RKO (cell line): ENCODE results near the gene WDPCP.
"Not testable (repeated sequence)": the region's sequence is repeated elsewhere in the genome, so short reads cannot be mapped to it uniquely, and the experiment has no call there.

Experiments used
- DNase-seq: peaks from one replicate; pipeline ENCODE4 v3.0.0-alpha.2; 2016; ENCODE audit warnings: low spot score

WDPCP gene

DNA sequence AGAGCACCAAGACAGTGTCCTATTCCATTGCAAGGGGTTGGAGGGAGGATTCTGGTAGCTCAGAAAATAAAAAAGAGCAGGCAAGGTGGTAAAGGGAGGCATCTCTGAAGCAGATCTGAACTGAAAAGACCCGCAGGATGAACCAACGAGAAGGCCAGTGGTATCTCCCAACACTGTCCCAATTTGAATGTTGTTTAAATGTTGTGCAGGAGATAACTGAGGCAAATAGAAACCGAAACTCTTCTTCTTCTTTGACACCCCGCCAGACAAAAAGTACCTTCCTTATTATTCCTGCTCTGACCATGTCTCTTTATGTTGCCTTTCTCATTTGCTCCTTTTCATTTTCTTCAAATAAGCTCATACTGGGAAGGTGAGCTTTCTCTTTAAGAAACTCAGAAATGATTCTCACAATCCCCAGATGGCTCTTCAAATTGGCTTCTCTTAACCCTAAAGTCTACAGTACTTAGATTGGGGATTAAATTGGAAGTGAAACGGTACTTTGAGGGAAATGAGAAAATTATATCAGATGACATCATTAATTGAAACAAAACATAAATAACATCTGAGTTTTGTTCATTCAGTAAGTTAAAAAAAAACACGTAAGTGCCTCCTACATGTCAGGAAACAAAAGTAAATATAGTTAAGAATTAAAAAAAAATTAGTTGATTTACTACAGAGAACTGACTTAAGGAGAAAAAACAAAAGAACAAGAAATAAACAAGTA, 143.6 kb downstream of the WDPCP start:
- no peak for DNase-seq

- DNase-seq: no peak
These were observed 147.7 kb downstream of the WDPCP start for GRCh38 chr2:63440612-63441011.

- no peak for DNase-seq
These were observed 150.1 kb downstream of the WDPCP start for GRCh38 chr2:63438181-63438580.

DNA sequence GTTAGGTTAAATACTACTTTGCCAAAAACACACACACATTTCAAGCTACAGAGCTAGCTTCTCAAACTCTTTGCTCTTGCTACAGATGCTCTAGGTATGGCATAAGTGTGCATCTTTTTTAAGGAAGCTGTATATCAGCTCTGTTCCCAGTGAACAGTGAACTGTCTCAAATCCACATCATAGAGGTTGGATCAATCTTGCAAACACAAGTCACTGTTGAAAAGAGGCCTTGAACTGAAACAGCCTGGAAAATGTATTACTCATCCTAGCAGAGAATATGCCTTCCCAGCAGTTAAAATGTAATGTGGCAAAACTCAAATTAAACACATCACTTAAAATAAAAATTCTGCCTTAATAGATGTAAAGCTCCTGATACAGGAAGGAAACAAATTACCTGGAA, 151.8 kb downstream of the WDPCP start:
- DNase-seq: no peak

GRCh38 chr2:63435070-63435469, 153.2 kb downstream of the WDPCP start:
- DNase-seq: no peak

- DNase-seq: no peak
These were observed 154.0 kb downstream of the WDPCP start for GRCh38 chr2:63434024-63435001.

DNA sequence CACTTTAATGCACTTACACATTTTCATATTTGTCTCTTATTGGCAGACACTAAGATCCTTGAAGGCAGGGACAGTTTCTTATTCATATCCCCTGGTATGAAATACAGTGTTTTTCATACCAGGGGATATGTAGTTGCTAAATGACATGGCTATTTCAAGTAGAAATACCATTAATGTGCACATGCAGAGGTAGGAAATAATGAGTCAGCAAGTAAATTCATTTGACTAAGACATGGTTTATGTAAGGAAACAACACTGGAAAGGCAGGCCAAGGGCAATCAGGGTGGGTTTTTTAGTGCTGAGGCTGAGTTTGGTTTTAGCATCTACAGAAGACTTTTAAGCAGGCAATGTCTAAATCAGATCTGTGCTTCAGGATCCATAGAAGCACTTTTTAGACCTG, 155.9 kb downstream of the WDPCP start:
- peak; percentile 52 for DNase-seq

- DNase-seq: no peak
These were observed 162.7 kb downstream of the WDPCP start for GRCh38 chr2:63425606-63426005.

- DNase-seq: no peak
These were observed 163.2 kb downstream of the WDPCP start for GRCh38 chr2:63425079-63425416.

DNA sequence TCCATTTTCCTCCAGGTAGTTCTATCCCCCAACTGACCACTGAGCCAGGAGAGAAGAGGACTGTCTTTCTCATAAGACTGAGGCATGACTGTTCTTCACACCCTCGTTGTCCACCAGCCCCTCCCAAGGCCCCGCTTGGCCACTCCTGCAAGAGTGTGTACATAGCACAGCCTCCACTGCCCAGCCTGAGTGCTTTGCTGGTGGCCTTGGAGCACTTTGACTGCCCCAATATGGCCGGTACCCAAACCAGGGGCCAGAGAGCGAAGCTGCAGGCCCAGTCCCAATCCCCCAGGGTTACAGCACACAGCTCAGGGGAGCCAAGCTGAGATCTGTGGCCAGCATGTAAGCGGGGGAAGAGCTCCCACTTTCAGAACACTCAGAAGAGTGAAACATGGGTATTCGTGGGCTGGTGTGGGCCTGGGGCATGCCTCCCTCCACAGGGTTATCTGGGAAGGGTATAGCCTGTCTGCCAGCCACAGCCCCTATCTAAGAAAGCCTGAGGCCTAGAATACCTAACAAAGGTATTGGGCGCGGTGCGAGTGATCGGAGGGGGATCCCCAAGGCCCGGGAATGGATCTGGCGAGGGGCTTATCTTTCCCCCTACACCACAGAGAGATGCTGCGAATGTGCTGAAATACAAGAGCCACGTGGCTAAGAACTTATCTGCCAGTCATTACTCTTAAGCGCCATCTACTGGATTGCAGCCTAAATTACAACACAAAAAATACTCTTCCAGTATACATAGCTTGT, 163.8 kb downstream of the WDPCP start:
- DNase-seq: peak; percentile 66

DNA sequence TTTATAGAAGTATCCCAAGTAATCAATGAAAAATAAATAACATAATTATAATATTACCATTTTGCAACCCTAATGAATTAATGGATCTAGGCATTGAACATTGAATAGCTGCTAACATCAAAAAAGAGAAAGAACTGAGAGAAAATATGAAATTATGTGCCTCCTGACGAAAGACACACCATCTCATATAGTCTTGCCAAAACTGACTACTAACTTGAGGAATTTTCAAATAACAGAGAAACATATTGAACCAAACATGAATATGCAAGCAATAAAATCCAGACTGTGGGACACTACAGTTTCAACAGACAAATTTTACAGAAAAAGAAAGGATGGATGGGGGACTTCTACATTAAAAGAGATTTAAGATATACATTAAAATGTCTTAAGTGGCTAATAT, 165.7 kb downstream of the WDPCP start:
- DNase-seq: no peak

- no peak for DNase-seq
These were observed 179.7 kb downstream of the WDPCP start for GRCh38 chr2:63408530-63408929.

DNA sequence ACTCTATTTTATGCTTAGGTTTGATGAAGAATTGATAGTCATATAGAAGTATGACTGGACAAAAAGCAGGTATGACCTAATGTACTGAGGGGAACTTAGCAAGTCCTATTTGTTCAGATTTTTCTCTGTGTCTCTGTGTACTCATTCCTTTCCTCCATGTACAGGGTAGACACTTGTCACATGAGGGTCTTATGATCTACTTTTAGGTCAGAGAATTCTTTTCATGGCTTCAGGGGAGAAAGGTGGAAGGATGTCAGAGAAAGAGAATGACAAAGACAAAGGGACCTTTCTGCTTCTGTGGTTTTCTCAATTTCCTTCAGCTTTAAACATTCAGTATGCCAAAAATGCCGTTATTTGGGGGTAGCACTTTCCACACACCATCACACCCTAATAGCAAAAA, 181.6 kb downstream of the WDPCP start:
- DNase-seq: no peak

DNA sequence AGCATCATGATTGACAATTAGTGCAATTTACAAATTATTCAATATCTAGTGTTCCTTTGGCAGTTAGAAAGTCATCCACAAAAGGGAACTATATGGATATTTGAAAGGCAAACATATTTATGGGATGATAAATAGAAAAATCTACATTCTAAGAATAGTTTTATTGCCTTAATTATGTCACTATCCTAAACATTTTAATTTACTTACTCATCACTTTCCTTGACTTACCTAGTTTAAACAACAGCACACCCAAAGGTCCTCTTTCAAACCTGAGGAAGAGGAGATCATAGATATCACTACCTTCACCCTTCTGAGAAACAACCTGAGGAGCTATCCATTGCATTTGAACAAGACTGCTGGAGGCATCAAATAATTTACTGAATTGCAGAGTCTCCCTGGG, 184.5 kb downstream of the WDPCP start:
- no peak for DNase-seq

- DNase-seq: not testable (repeated sequence)
These were observed 185.4 kb downstream of the WDPCP start for GRCh38 chr2:63402889-63403288.

- no peak for DNase-seq
These were observed 189.1 kb downstream of the WDPCP start for GRCh38 chr2:63399156-63399555.

DNA sequence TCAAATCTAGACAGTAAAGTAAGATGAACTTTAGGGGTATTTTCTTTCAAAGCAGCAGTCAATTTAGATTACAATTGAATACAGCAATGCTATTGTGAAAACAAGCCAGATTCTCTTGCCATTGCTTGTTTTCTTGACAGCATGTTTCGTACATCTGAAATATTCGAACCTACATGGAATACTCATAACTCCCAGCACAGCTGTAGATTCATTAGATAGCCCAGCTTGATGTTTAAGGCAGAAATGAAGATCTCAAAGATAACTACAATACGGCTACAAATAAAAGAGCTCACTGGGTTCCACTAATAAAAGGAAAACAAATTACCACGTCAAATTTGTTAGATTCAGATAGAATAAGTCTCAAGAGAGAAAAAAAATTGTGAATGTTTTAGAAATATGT, 208.8 kb downstream of the WDPCP start:
- no peak for DNase-seq

DNA sequence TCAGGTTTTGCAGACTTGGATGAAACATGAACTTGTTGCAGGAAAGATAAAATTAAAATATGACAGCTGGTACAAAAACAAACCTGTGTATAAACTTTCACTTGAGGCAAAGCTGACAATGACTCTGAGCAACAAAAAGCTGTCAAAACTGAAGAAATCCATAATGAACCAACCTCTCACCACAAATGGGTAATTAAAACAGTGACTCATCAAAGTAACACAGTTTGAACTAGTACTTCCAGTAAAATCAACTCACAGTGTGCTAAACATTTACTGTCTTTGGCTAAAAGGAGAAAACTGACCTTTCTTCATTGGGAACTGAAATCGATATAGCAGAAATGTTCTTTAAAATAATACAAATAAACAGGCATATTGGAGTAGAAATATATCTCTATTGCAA, 209.7 kb downstream of the WDPCP start:
- no peak for DNase-seq

DNA sequence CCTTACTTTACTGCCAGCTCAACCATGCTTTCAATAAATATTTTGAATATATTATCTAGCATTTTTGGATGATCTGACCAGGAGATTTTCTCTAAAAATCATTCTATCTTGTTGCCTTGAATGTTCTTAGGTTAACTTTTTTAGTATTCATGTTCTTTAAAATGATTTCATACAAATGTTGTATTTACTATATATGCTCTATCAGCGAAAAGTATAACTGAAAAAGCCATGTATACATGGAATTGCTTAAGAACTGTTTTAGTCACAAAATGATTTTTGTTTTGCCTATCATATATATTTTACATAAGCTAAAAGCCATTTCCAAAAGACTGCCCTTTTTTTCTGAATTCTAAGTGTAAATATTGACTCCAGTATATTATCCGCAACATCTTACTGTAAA, 213.9 kb downstream of the WDPCP start:
- DNase-seq: no peak

DNA sequence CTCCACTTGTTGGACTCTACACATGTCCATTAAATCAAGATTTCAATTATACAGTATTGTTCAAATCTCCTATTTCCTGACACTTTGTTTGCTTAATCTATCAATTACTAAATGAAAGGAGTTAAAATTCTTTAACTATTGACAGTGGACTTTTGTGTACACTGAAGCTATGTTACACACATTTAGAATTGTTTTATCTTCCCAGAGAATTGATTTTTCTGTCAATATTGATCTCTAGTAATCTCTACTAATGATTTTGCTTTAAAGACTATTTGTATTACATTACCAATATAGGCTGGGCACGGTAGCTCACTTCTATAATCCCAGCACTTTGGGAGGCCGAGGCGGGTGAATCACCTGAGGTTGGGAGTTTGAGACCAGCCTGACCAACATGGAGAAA, 215.7 kb downstream of the WDPCP start:
- DNase-seq: no peak

DNA sequence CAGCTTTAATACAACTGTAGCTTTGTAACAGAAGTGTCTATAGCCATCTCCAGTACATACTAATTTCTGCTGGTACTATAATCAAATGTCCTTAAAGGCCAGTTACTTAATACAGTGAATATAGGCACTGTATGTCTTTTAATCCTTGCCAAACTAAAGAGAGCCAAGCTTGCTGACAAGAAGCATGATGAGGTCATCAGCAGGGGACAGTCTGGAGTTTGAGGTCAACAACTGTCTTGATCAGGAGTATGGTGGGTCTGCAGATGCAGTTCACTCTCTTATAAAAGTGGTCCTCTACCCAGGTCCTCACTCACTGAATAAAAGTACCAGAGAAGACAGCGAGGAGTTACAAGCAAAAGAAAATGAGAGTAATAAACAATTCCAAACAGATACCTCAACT, 219.1 kb downstream of the WDPCP start:
- no peak for DNase-seq

DNA sequence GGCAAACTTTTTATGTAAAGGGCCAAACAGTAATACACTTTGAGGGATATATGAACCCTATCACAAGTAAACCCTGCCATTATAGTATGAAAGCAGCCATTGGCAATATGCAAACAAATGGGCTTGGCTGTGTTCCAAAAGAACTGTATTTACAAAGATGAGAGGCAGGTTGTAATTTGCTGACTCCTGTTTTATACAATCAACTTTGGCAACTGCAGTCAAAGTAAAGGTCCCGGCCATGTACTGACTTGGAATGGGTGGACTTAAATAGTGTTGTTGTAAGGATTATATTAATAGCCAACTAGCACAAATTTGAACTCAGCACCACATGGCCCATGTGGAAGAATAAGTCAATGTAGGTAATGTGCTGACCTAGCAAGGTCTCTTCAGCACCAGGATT, 223.4 kb downstream of the WDPCP start:
- DNase-seq: no peak

DNA sequence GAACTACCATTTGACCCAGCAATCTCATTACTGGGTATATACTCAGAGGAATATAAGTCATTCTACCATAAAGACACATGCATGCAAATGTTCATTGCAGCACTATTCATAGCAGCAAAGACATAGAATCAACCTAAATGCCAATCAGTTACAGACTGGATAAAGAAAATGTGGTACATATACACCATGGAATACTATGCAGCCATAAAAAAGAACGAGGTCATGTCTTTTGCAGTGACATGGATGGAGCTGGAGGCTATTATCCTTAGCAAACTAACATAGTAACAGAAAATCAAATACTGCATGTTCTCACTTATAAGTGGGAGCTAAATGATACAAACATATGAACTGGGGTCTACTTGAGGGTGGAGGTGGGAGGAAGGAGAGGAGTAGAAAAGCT, 230.6 kb downstream of the WDPCP start:
- DNase-seq: not testable (repeated sequence)
